SK-N-SH (cell line): ENCODE results near the gene ATL3. TPM values are rescaled to one million over a fixed set of nuclear protein-coding genes. Genes with fewer than 3 reads are reported as not detected.

Experiments
- CTCF ChIA-PET: fragments of 300-600, 350-600 bp; formaldehyde crosslinking; extraction: SDS; loops from one replicate; lab custom pipeline; 2021; lab: Yijun Ruan, JAX
- POLR2A ChIA-PET: fragments of 350-600 bp; sonication (Branson Sonifier 250); formaldehyde crosslinking; extraction: SDS; loops from one replicate; lab custom pipeline; 2020; ENCODE audit warnings: antibody characterized with exemption, inconsistent platforms; lab: Yijun Ruan, JAX
- DNase-seq: peaks from one replicate; pipeline ENCODE4 v3.0.0; 2012
- H2AFZ ChIP-seq: fragments of 200-600 bp; sonication (generic); 2 replicates; pipeline ENCODE4 v1.8.1; 2016; ENCODE audit warnings: antibody characterized with exemption, mild to moderate bottlenecking, low read depth
- H3F3A ChIP-seq: fragments of 200-600 bp; sonication (generic); replicated peaks from 2 replicates; pipeline ENCODE3; 2016; ENCODE audit warnings: antibody characterized with exemption, mild to moderate bottlenecking; ENCODE audit not compliant: insufficient read depth
- H3K27ac ChIP-seq, 2 experiments: fragments of 200-500 bp in 1 of 2; fragments of 200-600 bp in 1 of 2; sonication (Bioruptor generic) in 1 of 2; sonication (generic), shearing (Covaris generic) in 1 of 2; 2 replicates each; pipeline versions ENCODE4 v1.5.1 to v1.6.1; 2014 to 2016; ENCODE audit warnings: low read depth in 2 of 2, inconsistent platforms in 1 of 2, low read length in 1 of 2, mild to moderate bottlenecking in 1 of 2, mixed read lengths in 1 of 2
- H3K27me3 ChIP-seq: fragments of 200-600 bp; sonication (generic), shearing (Covaris generic); 2 replicates; pipeline ENCODE4 v1.6.1; 2016; ENCODE audit warnings: mixed run types; ENCODE audit not compliant: insufficient read depth
- H3K36me3 ChIP-seq, 2 experiments: fragments of 200-500 bp in 1 of 2; fragments of 200-600 bp in 1 of 2; sonication (Bioruptor generic) in 1 of 2; sonication (generic) in 1 of 2; replicated peaks in 1 of 2; 2 replicates each; pipeline versions ENCODE3 to v1.5.1; 2014 to 2016; ENCODE audit warnings: low read length in 1 of 2, mild to moderate bottlenecking in 1 of 2; ENCODE audit not compliant: insufficient read depth in 2 of 2, control insufficient read depth in 1 of 2
- H3K4me1 ChIP-seq, 2 experiments: fragments of 200-500 bp in 1 of 2; fragments of 200-600 bp in 1 of 2; sonication (Bioruptor generic) in 1 of 2; sonication (generic), shearing (Covaris generic) in 1 of 2; 2 replicates each; pipeline versions ENCODE4 v1.5.1 to v1.6.1; 2014 to 2016; ENCODE audit warnings: low read depth in 1 of 2, low read length in 1 of 2, mixed run types in 1 of 2; ENCODE audit not compliant: insufficient read depth in 2 of 2, control insufficient read depth in 1 of 2
- H3K4me2 ChIP-seq: fragments of 200-600 bp; sonication (generic), shearing (Covaris generic); 2 replicates; pipeline ENCODE4 v1.6.1; 2017; ENCODE audit warnings: mixed run types
- H3K4me3 ChIP-seq, 2 experiments: fragments of 200-500 bp in 1 of 2; fragments of 200-600 bp in 1 of 2; sonication (Bioruptor generic) in 1 of 2; sonication (generic), shearing (Covaris generic) in 1 of 2; 2 replicates each; pipeline versions ENCODE4 v1.5.1 to v1.8.1; 2014 to 2016; ENCODE audit warnings: low read depth in 2 of 2, inconsistent platforms in 1 of 2, low read length in 1 of 2, mild to moderate bottlenecking in 1 of 2, mixed read lengths in 1 of 2, moderate library complexity in 1 of 2
- H3K79me2 ChIP-seq: fragments of 200-600 bp; sonication (generic); 2 replicates; pipeline ENCODE4 v1.8.1; 2017; ENCODE audit warnings: mild to moderate bottlenecking; ENCODE audit not compliant: insufficient read depth
- H3K9ac ChIP-seq: fragments of 200-600 bp; sonication (generic); 2 replicates; pipeline ENCODE4 v1.6.1; 2017; ENCODE audit warnings: mixed run types
- H3K9me2 ChIP-seq: fragments of 200-600 bp; sonication (generic); 2 replicates; pipeline ENCODE4 v1.6.1; 2017; ENCODE audit warnings: mixed run types
- H3K9me3 ChIP-seq: fragments of 200-600 bp; sonication (generic); 2 replicates; pipeline ENCODE4 v1.6.1; 2017; ENCODE audit warnings: mixed run types, mild to moderate bottlenecking, moderate library complexity
- H4K20me1 ChIP-seq: fragments of 200-600 bp; sonication (generic); 2 replicates; pipeline ENCODE4 v1.6.1; 2017; ENCODE audit warnings: mild to moderate bottlenecking, mixed run types; ENCODE audit not compliant: insufficient read depth
- CHD2 ChIP-seq: fragments of 150-350 bp; IDR thresholded peaks from 2 replicates; pipeline ENCODE4 v1.6.1; 2018; ENCODE audit warnings: low read length; ENCODE audit not compliant: partially characterized antibody
- CTCF ChIP-seq: fragments of 200-600 bp; sonication (generic); IDR thresholded peaks from 2 replicates; pipeline ENCODE4 v1.6.1; 2017; ENCODE audit warnings: antibody characterized with exemption, mild to moderate bottlenecking, moderate library complexity
- EP300 ChIP-seq, 2 experiments: IDR thresholded peaks; 2 replicates each; pipeline versions ENCODE4 v1.4.0 to v1.6.1; 2012; ENCODE audit warnings: borderline replicate concordance in 1 of 2, low read depth in 1 of 2, low read length in 1 of 2
- EZH2phosphoT487 ChIP-seq: fragments of 200-600 bp; sonication (generic); IDR thresholded peaks from 2 replicates; pipeline ENCODE4 v1.6.1; 2017; ENCODE audit warnings: low read depth, mixed run types, mild to moderate bottlenecking, antibody characterized with exemption, moderate library complexity, borderline replicate concordance
- FOSL2 ChIP-seq: IDR thresholded peaks from 2 replicates; pipeline ENCODE4 v1.4.0; 2012; ENCODE audit warnings: low read depth, mild to moderate bottlenecking, moderate library complexity, borderline replicate concordance
- FOXJ3 ChIP-seq: sonication (generic); formaldehyde crosslinking; IDR thresholded peaks from 2 replicates; pipeline ENCODE4 v1.5.1; 2020; ENCODE audit warnings: mild to moderate bottlenecking, missing genetic modification reagents
- MEF2A ChIP-seq: IDR thresholded peaks from 2 replicates; pipeline ENCODE4 v1.4.0; 2012; ENCODE audit warnings: low read depth, borderline replicate concordance
- MXI1 ChIP-seq: IDR thresholded peaks from 2 replicates; pipeline ENCODE4 v1.6.1; 2012; ENCODE audit warnings: mild to moderate bottlenecking, low read depth, low read length, improper control_type of control experiment
- PBX3 ChIP-seq: IDR thresholded peaks from 2 replicates; pipeline ENCODE4; 2012
- RAD21 ChIP-seq: IDR thresholded peaks from 2 replicates; pipeline ENCODE4 v1.6.1; 2012; ENCODE audit warnings: mild to moderate bottlenecking, low read length
- RFX5 ChIP-seq: IDR thresholded peaks from 2 replicates; pipeline ENCODE4 v1.6.1; 2012; ENCODE audit warnings: mild to moderate bottlenecking, improper control_type of control experiment, low read length
- RXRA ChIP-seq: IDR thresholded peaks from 2 replicates; pipeline ENCODE4 v1.4.0; 2012; ENCODE audit warnings: low read depth, mild to moderate bottlenecking, borderline replicate concordance
- SIN3A ChIP-seq: IDR thresholded peaks from 2 replicates; pipeline ENCODE4 v1.6.1; 2012; ENCODE audit warnings: low read depth, mild to moderate bottlenecking, low read length, moderate library complexity, borderline replicate concordance
- SMC3 ChIP-seq: IDR thresholded peaks from 2 replicates; pipeline ENCODE4 v1.6.1; 2012; ENCODE audit warnings: low read depth, low read length, improper control_type of control experiment
- USF2 ChIP-seq: fragments of 150-350 bp; IDR thresholded peaks from 2 replicates; pipeline ENCODE4 v1.6.1; 2017; ENCODE audit warnings: antibody characterized with exemption, low read length, low read depth, borderline replicate concordance
- WGBS: methylation state at CpG from one replicate; pipeline ENCODE4 v1.1.6; 2017; ENCODE audit warnings: low lambda C conversion rate; 5-methylcytosine and 5-hydroxymethylcytosine counted together
- polyA plus RNA-seq, 3 experiments: library from polyadenylated mRNA; depleted of rRNA; stranded (reverse); fragments of >200 nt; gene quantifications; 2 replicates each; pipeline ENCODE4 v1.2.3, GENCODE V29; 2012

The ATL3 gene
- polyA plus RNA-seq, 1 of the 3 experiments (the other 2 are of a cell fraction) = 13.1 TPM

GRCh38 chr11:63622323-63622722 is 48.9 kb downstream of the ATL3 start:
- POLR2A ChIA-PET = interaction anchor here (1.6 kb wide), 1 partner anchor 13 kb away, joined by 4 read pairs; no protein-coding TSS in a partner anchor
- H3K9me2 ChIP-seq = no peaks in the 10 kb centered on the region
- no peak overlapping the region for H3K4me2 ChIP-seq
- 20% methylated on average over 2 of the region's 2 CpGs for whole genome bisulfite sequencing
- no peaks in the 10 kb centered on the region for H4K20me1 ChIP-seq
- TF ChIP-seq RAD21 = no peak
- no peak for TF ChIP-seq CHD2
- TF ChIP-seq RXRA = no peak
- TF ChIP-seq MXI1 = no peak
- TF ChIP-seq FOSL2 = no peak
- no peak for TF ChIP-seq PBX3
- TF ChIP-seq FOXJ3 (CRISPR knock-in tag) = no peak
- TF ChIP-seq CTCF = no peak
- TF ChIP-seq MEF2A = no peak
- no peak for TF ChIP-seq EZH2phosphoT487
- no peak for TF ChIP-seq SIN3A
- no peak for TF ChIP-seq SMC3
- TF ChIP-seq USF2 = no peak
- no peak for TF ChIP-seq RFX5
- no peak for TF ChIP-seq EP300 (IDR thresholded peaks at IDR 0.05; ENCODE audit: borderline replicate concordance in 1 of 2, low read depth in 1 of 2, low read length in 1 of 2)
- no peaks in the 10 kb centered on the region for H3K79me2 ChIP-seq
- H3K36me3 ChIP-seq = peaks cover 0 to 12% of the 10 kb centered on the region in 2 experiments
- H2AFZ ChIP-seq = no peak overlapping the region
- peaks cover 0 to 17% of the 10 kb centered on the region in 2 experiments; a peak in 2 of 4 replicates for H3K4me1 ChIP-seq
- H3K9me3 ChIP-seq = no peaks in the 10 kb centered on the region
- no peak overlapping the region for H3K9ac ChIP-seq
- H3K4me3 ChIP-seq = no peak overlapping the region
- CTCF ChIA-PET = interaction anchor here (1.0 to 3.5 kb wide), 6 partner anchors 13 to 144 kb away, joined by 3 to 18 read pairs (median 8); partner anchors contain the start of gene ATL3
- no peaks in the 10 kb centered on the region for H3K27me3 ChIP-seq
- DNase-seq = no peak
- peaks cover 7% of the 10 kb centered on the region for H3F3A ChIP-seq
- no peak overlapping the region for H3K27ac ChIP-seq
